ENCODE results near the gene RPS6KA5. TPM values are rescaled to one million over a fixed set of nuclear protein-coding genes. Genes with fewer than 3 reads are reported as not detected.

RPS6KA5 gene
- total RNA-seq, 1 donor from 2014 or later: 12.8 TPM

GRCh38 chr14:90890322-90891020, 170.0 kb downstream of the RPS6KA5 start:
- H3K27ac Mint-ChIP-seq: no peak overlapping the region
- no peaks in the 10 kb centered on the region for H3K4me1 Mint-ChIP-seq
- no peak overlapping the region for H3K4me3 Mint-ChIP-seq
- no peak for TF ChIP-seq CTCF (IDR thresholded peaks at IDR 0.05; ENCODE audit: unreplicated experiment)
- H3K9me3 Mint-ChIP-seq: no peaks in the 10 kb centered on the region
- DNase-seq (ENCODE audit: low spot score in 2 of 2, unreplicated experiment in 2 of 2): no peak
- H3K36me3 Mint-ChIP-seq: no peaks in the 10 kb centered on the region
- H3K27me3 Mint-ChIP-seq (ENCODE audit: low read depth): no peaks in the 10 kb centered on the region

GRCh38 chr14:90886297-90886815, 174.1 kb downstream of the RPS6KA5 start:
- TF ChIP-seq CTCF (IDR thresholded peaks at IDR 0.05; ENCODE audit: unreplicated experiment): no peak
- Mint-ChIP-seq H3K4me1 (no peaks in the 10 kb centered on the region), H3K27ac (no peak overlapping the region), H3K27me3 (ENCODE audit: low read depth) (no peaks in the 10 kb centered on the region), H3K36me3 (peaks cover 20% of the 10 kb centered on the region), H3K9me3 (peaks cover 18% of the 10 kb centered on the region), H3K4me3 (no peak overlapping the region)
- DNase-seq (ENCODE audit: low spot score in 2 of 2, unreplicated experiment in 2 of 2): no peak

GRCh38 chr14:90883782-90884181, 176.7 kb downstream of the RPS6KA5 start:
- DNase-seq (ENCODE audit: low spot score in 2 of 2, unreplicated experiment in 2 of 2): no peak
- Mint-ChIP-seq H3K4me1 (no peaks in the 10 kb centered on the region), H3K27ac (no peak overlapping the region), H3K36me3 (peaks cover 25% of the 10 kb centered on the region), H3K9me3 (peaks cover 25% of the 10 kb centered on the region), H3K4me3 (no peak overlapping the region), H3K27me3 (ENCODE audit: low read depth) (no peaks in the 10 kb centered on the region)
- no peak for TF ChIP-seq CTCF (IDR thresholded peaks at IDR 0.05; ENCODE audit: unreplicated experiment)

- DNase-seq (ENCODE audit: low spot score in 2 of 2, unreplicated experiment in 2 of 2): no peak
- Mint-ChIP-seq H3K27me3 (ENCODE audit: low read depth) (no peaks in the 10 kb centered on the region), H3K36me3 (peaks cover 25% of the 10 kb centered on the region), H3K27ac (no peak overlapping the region), H3K9me3 (peaks cover 25% of the 10 kb centered on the region), H3K4me1 (no peaks in the 10 kb centered on the region), H3K4me3 (no peak overlapping the region)
- no peak for TF ChIP-seq CTCF (IDR thresholded peaks at IDR 0.05; ENCODE audit: unreplicated experiment)
Measured at GRCh38 chr14:90883197-90883596, 177.2 kb downstream of the RPS6KA5 start.

GRCh38 chr14:90880282-90880681, 180.2 kb downstream of the RPS6KA5 start:
- Mint-ChIP-seq H3K36me3 (peaks cover 29% of the 10 kb centered on the region), H3K9me3 (peaks cover 25% of the 10 kb centered on the region), H3K4me3 (no peak overlapping the region), H3K4me1 (no peaks in the 10 kb centered on the region), H3K27ac (no peak overlapping the region), H3K27me3 (ENCODE audit: low read depth) (no peaks in the 10 kb centered on the region)
- TF ChIP-seq CTCF (IDR thresholded peaks at IDR 0.05; ENCODE audit: unreplicated experiment): no peak
- no peak for DNase-seq (ENCODE audit: low spot score in 2 of 2, unreplicated experiment in 2 of 2)
